Amniotic epithelial cell (primary cell): ENCODE measurements around the gene MYO16.

Experiments
- DNase-seq: peaks from one replicate; pipeline ENCODE4 v3.0.0-alpha.2; 2010; ENCODE audit warnings: low read depth

The MYO16 gene

GRCh38 chr13:108933061-108933460, 303.6 kb downstream of the MYO16 start:
- no peak for DNase-seq

- no peak for DNase-seq
Measured at GRCh38 chr13:108938155-108938554, 308.7 kb downstream of the MYO16 start.

DNA sequence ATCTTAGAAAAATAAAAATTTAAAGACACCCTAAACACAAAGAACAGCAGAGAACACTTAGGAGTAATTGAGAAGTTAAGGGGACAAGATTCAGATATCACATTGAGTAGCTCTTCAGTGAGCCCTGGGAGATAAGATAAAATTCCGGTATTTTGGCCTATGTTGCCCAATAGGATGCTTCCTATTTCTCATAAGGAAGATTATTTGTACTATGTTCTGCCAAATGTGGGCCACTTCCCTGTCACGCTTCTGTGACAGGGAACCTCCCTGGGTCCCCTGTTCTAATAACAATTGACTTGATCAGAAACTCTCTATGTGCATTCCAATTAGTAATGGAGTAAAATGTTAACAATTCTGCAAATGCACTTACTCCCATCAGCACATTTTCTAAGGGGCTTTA, 310.7 kb downstream of the MYO16 start:
- no peak for DNase-seq

DNA sequence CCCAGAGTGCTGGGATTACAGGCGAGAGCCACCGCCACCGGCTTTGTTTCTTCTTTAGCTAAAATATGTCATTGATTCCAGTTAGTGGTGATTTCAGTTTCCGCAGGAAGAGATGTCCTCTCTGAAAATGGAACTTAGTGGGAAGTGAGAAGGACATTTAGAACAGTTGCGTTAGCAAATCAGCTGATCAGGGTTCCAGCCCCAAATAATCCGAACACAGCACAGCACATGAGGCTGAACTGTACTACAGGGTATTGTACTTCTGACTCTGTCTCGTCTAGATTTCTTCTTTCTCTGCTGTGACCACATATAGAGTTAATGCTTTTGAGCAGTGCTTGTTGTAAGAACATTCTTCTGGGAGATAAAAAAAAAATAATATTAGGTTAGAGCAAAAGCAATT, 314.4 kb downstream of the MYO16 start:
- DNase-seq: no peak

- DNase-seq: peak; percentile 91
Measured at GRCh38 chr13:108944760-108945159, 315.3 kb downstream of the MYO16 start.

GRCh38 chr13:108947551-108948030, 318.2 kb downstream of the MYO16 start:
- peak; percentile 92 for DNase-seq

- DNase-seq: no peak
Measured at GRCh38 chr13:108948251-108948671, 318.9 kb downstream of the MYO16 start.

DNA sequence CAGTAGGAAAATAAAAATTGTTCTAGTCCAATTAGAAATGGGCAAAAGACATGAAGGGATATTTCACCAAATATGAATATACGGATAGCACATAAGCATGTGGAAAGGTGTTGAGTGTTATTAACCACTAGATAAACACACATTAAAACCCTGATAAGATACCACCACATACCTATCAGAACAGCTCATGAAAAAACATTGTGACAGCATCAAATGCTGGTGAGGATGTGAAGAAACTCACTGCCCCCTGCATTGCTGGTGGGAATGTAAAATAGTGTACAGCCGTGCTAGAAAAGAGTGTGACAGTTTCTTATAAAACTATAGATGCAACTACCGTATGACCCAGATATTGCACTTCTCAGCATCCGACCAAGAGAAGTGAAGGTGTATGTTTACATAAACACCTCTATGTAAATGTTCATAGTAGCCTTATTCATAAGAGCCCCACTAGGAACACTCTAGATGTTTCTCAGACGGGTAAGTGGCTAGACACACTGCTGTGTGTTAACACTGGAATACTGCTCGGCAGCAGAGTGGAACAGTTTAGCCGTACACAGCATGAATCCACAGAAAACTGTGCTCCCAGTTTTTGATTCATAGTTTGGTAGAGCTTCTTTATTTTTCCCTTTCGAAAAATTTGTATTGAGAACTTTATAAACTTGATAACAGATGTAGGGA, 321.1 kb downstream of the MYO16 start:
- DNase-seq: peak; percentile 90

DNA sequence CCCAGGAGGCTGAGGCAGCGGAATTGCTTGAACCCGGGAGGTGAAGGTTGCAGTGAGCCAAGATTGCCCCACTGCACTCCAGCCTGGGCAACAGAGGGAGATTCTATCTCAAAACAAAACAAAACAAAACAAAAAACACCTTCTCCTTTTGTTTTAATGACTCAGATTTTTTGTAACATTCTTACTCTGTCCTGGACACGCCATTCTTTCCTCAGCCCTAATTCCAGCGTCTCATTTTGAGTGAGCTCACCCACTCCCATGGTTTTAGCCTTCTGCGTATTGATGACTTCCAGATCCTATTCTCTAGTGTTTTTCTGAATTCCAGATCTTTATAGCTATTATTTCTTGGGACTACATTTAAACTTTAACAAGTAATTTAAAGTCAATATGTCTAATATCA, 326.3 kb downstream of the MYO16 start:
- DNase-seq: no peak

DNA sequence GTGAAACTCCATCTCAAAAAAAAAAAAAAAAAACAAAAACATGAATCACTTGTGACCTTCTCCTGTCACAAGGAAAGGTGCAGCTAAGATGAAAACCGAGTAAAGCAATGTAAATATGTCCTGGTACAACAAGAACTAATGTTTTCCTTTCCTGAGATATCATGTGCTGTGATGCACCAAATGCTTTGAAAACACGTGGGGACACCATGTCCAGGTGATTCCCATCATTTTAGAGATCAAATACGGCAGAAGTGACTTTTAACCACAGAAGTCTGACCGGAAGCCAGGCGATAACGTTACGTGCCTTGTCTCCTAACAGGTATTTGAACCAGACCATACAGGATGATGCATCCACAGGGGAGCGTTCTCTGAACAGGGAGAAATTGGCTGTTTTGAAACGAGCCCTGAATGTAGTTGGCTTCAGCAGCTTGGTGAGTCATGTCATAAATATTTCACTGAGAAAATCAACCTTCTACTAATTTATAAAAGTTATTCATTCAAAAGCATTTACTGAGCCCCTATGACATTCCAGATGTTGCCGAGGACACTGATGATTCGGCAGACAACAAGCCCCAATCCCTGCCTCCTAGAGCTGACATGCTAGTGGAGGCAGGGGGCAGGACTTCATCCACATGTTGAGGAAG, 328.1 kb downstream of the MYO16 start:
- peak; percentile 86 for DNase-seq

- no peak for DNase-seq
Measured at GRCh38 chr13:108958013-108958376, 328.6 kb downstream of the MYO16 start.

GRCh38 chr13:108959234-108959633, 329.8 kb downstream of the MYO16 start:
- DNase-seq: peak; percentile 40

- DNase-seq: no peak
Measured at GRCh38 chr13:108960006-108960405, 330.6 kb downstream of the MYO16 start.

- peak; percentile 76 for DNase-seq
Measured at GRCh38 chr13:108961542-108962125, 332.2 kb downstream of the MYO16 start.

DNA sequence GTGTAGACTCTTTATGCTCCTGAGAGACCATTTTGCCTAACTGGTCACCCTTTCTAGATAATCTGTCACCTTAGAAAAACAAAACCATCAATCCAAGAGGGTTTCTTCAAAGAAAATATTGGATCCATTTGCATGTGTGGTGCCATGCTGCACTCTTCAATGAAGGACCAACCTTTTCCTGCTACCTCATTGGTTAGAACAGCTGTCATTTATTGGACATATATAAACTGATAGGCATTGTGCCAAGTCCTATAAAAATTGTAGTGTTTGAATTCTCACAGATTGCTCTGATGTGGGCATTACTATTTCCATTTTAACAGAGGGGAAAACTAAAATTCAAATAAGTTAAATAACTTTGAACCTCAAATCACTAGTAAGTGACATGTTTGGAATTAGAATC, 333.2 kb downstream of the MYO16 start:
- peak; percentile 41 for DNase-seq

DNA sequence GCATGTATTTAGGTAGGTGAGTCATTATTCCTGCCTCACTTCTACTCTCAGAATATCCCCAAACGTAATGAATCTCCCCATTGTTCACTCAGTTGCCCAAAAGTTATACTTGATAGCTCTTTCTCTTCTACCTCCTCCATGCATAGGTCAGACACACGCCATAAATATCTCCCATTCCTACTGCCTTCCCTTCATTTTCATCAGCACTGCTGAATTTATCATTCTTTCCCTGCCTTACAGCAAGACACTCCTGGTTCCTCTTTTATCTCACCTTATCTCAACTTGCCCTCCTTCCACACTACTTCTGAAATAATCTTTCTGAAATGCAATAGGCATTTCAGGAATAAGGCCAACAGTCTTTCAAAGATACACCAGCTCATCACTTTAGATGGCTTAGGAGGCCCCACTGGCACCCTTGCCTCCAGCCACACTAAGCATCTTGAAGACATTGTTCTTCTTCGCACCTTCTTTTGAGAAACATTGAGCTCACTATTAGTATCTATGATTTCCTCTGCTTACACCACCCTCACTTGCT, 333.9 kb downstream of the MYO16 start:
- DNase-seq: peak; percentile 58

DNA sequence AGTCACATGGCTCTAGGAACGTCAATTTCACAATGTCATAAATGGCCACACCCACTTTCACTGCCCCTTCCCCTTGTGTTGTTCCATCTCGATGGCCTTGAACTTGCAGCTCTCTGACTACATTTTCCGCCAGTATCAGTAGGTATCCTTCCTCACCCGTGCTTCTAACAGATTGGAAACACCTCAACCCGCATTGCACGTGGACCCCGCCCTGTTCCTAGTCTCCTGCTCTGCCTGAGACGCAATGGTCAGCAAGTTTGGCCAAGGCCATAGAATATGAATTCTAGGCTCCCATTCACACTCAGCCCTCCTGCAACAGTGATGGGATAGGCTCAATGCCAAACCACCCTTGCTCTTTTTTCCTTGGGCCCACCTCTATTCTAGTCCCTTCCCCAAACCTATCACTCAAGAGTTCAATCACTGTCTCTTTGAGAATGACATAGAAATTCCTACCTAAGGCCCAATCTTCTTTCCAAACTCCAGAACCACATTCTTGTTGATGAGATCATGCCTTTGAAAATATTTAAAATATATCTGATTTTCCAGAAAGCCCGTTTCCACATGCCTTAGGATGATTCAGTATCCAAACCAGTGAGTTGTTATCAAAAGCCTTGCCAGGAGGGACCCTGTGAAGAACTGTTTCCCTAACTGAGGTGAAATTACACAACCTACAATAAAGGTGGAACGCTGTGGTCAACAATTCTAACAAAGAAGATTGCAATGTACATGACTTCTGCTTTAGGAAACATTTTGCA, 334.6 kb downstream of the MYO16 start:
- peak; percentile 95 for DNase-seq

- DNase-seq: no peak
Measured at GRCh38 chr13:108964606-108965005, 335.2 kb downstream of the MYO16 start.

DNA sequence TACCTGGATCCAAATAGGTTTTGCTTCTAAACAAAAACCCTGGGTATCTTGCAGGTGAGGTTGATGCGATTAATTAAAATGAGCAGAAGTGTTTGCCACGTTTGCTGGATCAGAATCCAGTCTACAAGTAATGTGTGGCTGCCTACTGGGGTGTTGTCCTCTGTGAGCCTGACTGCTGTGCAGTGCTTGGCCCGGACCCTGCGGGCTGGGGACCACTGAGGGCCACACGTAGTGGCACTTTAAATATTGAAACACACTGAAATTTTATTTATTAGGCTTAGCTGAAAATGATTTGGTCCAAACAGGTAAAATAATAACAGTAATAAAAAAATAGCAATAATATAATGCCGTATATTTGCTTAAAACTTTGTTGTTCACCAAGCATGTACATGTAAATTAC, 338.0 kb downstream of the MYO16 start:
- DNase-seq: no peak

DNA sequence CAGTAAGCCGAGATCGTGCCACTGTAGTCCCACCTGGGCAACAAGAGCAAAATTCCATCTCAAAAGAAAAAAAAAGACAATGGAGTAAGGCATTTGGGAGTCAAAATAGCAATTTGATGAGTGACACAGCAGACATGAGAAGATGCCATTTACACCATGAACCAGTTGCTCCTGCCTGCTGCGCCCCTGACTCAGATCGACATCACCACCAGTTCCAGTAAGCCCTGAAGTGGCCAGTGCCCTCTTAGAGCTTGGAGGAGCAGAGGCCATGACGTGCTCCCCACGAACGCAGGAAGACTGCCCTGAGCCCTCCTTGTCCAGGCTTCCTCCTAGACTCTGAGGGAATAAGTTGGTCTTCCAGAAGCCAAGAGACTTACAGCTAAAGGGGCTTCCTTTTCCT, 339.2 kb downstream of the MYO16 start:
- no peak for DNase-seq

GRCh38 chr13:108974686-108975085, 345.3 kb downstream of the MYO16 start:
- DNase-seq: peak; percentile 12

DNA sequence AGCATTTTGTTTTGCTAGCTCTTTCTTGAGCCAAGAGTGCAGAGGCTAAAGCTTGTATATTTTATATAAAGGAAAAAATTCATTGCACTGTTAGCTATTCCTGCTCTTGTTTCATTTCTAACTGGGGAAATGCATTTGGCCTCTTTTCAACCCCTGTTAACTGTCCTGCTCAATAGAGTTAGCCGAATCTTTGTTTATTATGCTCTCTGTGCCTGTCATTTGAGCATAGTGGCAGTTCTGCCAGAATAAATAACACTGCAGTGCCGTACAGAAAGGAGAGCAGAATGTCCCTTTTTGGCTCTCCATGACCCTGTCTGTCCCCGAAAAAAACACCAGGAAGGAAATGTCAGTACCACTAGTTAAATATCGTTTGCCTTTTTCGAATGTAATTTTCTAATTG, 350.8 kb downstream of the MYO16 start:
- DNase-seq: no peak
